Stimulated activated CD4-positive, alpha-beta T cell treated with anti-CD3 and anti-CD28 coated beads, Interleukin-4, amount 100 ng/mL, for 1 hour (primary cell): ENCODE data around the gene LAMA4.
"Not testable (repeated sequence)": the region's sequence is repeated elsewhere in the genome, so short reads cannot be mapped to it uniquely, and the experiment has no call there.

Source experiments
- DNase-seq: peaks from one replicate; pipeline ENCODE4 v3.0.0-alpha.2; 2020

LAMA4 gene

DNA sequence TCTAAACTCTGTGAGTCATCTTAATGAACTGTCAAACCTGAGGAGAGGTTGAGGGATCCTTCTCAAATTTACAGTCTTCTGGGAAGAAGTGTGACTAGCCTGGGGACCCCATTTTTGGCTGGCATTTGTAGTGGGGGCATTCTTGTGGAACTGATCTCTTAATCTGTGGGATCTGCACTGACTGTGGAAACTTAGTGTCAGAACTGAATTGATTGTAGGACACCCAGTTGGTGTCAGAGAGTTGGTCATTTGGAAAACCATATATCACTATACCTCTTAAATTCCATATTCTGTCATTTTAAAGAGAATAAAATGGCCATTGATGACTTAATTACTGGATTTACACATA lies 48.3 kb downstream of the LAMA4 start:
- no peak for DNase-seq

DNA sequence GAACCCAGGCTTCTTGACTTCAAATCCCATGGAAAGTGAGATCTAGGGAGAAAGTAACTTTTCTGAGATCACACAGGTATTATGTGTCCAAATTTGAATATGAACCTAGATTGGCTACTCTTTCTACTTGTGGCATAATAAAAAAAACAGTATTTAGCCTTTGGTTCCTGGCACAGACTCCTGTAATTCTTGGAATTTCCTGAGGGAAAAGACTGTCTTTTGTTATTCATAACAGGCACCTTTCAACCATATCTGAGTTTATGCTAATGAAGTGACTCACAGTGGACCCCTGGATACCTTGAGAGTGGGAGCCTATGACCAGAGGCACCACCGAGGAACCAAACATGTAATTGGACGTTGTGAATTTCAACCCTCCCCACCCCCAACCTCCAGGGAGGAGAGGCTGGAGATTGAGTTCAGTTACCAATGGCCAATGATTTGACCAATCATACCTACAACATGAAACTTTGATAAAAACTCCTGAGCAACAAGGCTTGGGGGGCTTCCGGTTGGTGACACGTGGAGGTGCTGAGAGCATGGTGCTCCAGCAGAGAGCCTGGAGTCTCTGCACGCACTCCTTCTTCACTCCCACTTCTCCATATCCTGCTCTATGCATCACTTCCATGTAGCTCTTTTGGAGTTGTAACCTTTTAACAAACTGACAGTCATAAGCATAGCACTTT lies 48.8 kb downstream of the LAMA4 start:
- no peak for DNase-seq

DNA sequence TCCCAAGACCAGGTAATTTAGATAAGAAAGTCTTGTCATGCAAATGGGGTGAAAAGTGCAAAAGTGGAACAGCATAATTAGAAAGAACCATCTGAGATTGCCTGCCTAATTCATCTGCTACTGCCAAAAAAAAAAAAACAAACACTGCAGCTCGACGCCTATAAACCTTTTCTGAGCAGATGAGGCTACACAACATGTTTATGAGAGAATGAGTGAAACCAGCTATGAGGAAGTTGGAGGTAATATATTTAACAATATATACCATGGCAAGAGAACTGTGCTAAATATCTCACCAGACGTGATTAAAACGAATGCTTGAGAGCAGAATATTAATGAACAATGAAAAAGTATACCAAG lies 50.0 kb downstream of the LAMA4 start:
- no peak for DNase-seq

DNA sequence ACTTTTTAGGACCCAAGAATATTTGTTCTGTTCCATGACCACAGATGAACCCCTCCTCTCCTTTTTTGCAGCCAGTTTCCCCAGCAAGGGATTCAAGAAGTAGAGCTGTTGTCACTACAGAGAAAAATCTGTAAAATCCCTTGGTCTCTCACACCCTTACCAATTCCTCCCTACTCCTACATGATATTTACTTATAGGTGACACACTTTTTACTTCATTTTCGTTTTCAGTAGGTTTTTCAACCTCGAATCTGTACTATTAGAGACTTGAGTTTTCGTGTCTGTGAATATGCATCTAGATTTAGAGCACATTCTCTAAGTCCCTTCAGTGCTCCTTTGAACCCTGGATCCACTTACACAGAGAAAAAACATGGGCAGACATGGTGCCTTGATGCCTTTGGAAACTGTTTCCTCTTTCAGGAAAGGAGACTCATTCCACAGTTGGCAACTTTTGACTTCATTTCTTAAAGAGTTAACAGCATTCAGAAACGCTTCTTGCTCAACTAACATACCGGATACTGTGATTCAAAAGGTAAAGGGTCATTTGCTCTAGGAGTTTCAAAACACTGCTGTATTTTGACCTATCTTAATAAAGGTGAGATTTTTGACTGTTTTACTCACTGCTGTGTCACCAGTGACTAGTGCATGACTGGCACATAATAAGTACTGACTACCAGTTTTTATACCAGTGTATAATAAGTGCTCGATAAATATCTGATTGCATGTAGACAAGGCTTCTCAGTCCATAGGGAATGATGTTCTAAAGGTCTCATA lies 50.6 kb downstream of the LAMA4 start:
- DNase-seq: no peak

- no peak for DNase-seq
Observed at GRCh38 chr6:112202639-112203341, 51.6 kb downstream of the LAMA4 start.

DNA sequence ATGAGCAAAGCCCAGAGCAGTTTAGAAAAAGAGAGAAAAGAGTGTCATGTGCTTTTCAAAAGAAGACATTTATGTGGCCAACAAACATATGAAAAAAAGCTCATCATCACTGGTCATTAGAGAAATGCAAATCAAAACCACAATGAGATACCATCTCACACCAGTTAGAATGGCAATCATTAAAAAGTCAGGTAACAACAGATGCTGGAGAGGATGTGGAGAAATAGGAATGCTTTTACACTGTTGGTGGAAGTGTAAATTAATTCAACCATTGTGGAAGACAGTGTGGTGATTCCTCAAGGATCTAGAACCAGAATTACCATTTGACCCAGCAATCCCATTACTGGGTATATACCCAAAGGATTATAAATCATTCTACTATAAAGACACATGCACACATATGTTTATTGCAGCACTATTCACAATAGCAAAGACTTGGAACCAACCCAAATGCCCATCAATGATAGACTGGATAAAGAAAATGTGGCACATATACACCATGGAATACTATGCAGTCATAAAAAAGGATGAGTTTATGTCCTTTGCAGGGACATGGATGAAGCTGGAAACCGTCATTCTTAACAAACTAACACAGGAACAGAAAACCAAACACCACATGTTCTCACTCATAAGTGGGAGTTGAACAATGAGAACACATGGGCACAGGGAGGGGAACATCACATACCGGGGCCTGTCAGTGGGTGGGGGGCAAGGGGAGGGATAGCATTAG lies 54.0 kb downstream of the LAMA4 start:
- DNase-seq: not testable (repeated sequence)

GRCh38 chr6:112199001-112199403 lies 55.4 kb downstream of the LAMA4 start:
- no peak for DNase-seq

DNA sequence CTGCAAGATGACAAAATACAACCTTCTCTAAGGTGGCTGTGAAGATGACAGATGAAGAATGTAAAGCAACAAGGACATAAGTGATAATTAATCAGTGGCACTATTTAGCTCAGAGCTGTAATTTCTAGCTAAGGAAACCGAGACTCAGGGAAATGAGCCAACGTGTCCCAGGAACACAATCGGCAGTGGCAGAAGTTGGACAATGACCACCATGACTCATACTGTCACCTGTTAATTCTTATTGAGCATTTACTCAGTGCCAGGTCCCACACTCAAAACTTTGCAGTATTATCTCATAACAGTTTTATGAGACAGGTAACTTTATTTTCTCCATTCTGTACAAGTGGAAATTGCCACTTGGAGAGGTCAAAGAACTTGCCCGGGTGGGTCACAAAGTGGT lies 55.8 kb downstream of the LAMA4 start:
- DNase-seq: no peak

DNA sequence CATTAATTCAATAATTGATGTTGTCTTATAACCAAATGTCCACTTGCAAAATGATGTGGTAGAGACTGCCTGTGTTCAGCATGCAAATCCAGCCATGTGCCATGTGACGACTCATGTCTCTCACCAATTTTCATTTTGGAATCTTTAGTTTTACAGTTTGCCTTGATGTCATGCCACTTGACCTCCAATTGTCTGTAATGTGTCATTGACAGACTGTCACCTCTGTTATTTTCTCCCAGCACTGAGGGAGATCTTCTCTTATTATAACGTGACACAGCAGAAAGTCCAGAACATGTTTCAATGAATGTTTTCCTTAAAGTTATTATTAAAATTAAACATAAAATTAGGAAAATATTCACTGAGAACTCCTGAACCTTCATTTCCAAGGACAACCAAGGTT lies 56.7 kb downstream of the LAMA4 start:
- DNase-seq: no peak

GRCh38 chr6:112196306-112196705 lies 58.1 kb downstream of the LAMA4 start:
- no peak for DNase-seq

GRCh38 chr6:112195166-112195565 lies 59.2 kb downstream of the LAMA4 start:
- DNase-seq: no peak

DNA sequence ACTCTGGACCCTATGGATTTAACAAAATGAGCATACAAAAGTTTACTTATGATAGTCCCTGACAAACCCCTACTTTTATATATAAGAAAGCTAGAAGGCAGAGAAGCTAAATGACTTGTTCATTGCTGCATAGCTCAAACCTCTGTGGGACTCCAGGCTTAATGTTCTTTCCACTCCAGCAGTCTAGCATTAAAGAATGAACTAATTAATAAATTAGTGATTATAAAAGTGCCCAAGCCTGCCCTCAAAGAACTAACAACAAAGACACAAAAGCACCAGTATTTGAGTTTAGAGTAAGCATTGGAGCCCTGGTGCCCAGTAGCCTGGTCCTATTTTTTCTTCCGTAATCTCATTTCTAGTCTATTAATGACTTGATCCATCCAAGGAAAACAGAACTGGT lies 59.9 kb downstream of the LAMA4 start:
- no peak for DNase-seq

GRCh38 chr6:112193535-112194051 lies 60.8 kb downstream of the LAMA4 start:
- DNase-seq: no peak

DNA sequence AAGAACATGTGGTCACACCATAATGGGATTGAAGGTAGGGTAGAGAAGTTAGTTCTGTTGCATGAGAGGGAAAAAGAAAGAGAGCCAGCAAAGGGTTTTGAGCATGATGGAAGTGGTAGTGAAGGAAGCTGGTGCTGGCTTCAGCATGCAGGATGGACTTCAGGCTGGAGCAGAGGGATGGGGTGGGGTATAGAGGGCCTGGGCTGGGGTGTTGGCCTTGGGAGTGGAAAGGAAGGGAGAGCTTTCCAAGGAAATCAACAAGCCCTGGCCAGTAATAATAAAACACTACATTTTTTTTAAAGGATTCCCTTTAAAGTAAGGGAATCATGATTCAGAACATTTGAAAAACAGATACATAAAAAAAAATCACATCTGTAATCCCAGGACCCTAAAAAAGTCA lies 61.2 kb downstream of the LAMA4 start:
- no peak for DNase-seq

DNA sequence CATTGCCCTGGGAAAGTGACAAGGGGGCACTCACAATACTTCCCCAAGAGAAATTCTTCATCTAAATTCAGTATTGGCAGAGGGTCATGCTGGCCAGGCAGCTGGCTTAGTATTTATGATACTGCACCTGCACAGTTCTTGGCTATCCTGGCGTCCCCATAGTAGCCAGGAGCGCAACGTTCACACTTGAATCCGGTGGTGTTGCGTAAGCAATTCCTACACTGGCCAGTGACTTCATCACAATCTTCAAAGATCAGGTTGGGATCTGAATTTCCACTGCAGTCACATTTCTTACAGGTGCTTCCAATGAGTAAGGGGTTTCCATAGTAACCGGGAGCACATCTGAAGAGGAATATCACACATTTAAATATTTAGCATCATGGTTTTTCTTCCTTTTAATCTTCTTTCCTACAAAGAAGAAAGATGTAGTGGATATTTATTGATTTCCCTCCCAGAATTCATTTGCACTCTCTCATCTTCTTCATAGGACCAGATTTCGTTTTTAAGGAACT lies 62.8 kb downstream of the LAMA4 start:
- no peak for DNase-seq

GRCh38 chr6:112190164-112190563 lies 64.2 kb downstream of the LAMA4 start:
- no peak for DNase-seq

- no peak for DNase-seq
Observed at GRCh38 chr6:112189494-112189893, 64.9 kb downstream of the LAMA4 start.

- DNase-seq: no peak
Observed at GRCh38 chr6:112188906-112189305, 65.5 kb downstream of the LAMA4 start.

- no peak for DNase-seq
Observed at GRCh38 chr6:112187736-112188135, 66.6 kb downstream of the LAMA4 start.

DNA sequence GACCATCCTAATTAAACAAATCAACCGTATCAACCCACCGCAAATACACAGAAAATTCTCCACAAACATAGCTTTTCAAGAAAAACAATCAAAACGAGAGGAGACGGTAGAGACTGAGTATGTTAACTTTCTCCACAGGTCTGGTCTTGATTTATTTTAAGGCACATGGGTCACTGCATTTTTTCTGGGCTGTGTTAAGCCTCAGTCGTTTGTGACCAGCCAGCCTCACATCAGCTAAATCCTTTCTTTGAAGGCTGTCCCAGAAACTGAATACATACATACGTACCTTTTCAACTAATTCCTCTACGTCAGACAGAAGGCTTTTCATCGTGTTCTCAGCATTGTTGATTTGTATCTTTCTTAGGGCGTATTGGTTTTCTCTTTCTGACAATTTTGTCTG lies 69.4 kb downstream of the LAMA4 start:
- DNase-seq: no peak

GRCh38 chr6:112183271-112183671 lies 71.1 kb downstream of the LAMA4 start:
- DNase-seq: no peak

DNA sequence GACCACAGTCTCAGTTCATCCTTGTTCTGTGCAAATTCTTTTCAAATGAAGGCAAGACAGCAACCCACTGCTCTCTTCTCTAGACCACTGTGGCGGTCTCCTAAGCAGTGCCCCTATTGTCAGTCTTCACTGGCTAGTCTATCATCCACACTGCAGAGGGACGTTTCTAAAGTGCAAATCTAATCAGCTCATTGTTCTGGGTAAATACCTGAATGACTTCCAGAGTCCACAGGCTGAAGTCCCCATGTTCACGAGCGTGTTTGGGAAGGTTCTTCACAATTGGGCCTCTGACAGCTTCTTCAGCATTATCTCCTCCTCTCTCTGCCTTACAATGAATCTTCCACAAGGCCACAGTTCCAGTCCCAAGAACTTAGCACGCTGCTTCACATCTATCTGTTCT lies 73.2 kb downstream of the LAMA4 start:
- no peak for DNase-seq
